Esophagus muscularis mucosa (tissue), 3 donors: Measurements from ENCODE around the gene WNT11.

Source experiments
- CTCF ChIP-seq, 3 experiments: fragments of 200-600 bp in 2 of 3; fragments of 450-650 bp in 1 of 3; sonication (generic) in 2 of 3; IDR thresholded peaks; one replicate each; pipeline ENCODE4 v1.5.1; 2017 to 2019; ENCODE audit warnings: antibody characterized with exemption in 3 of 3, mild to moderate bottlenecking in 2 of 3, moderate library complexity in 1 of 3
- EP300 ChIP-seq: sonication (generic); formaldehyde crosslinking; IDR thresholded peaks from one replicate; pipeline ENCODE4 v1.6.1; 2017; ENCODE audit warnings: antibody characterized with exemption

GRCh38 chr11:76149713-76150112 is 56.6 kb downstream of the WNT11 start:
- no peak for TF ChIP-seq CTCF (IDR thresholded peaks at IDR 0.05)
- TF ChIP-seq EP300: no peak
